Hematopoietic multipotent progenitor cell treated with erythropoietin and hydrocortisone succinate and interleukin-3 and kit ligand, for 15 days (in vitro differentiated cells): ENCODE results near the gene RNF44.

Experiments used
- DNase-seq: peaks from one replicate; pipeline ENCODE4 v3.0.0-alpha.2; 2015; ENCODE audit warnings: low spot score

The RNF44 gene

GRCh38 chr5:176536902-176537553 is at the start of gene RNF44:
RNF44 (minus strand) TSS chr5:176537402; CDS start chr5:176532472, 4,930 bp downstream.
- DNase-seq, result peak; percentile 96

GRCh38 chr5:176583076-176583475 is 45.9 kb upstream of the RNF44 start:
- no peak for DNase-seq

GRCh38 chr5:176581361-176581760 is 44.2 kb upstream of the RNF44 start:
- no peak for DNase-seq

GRCh38 chr5:176579323-176579722 is 42.1 kb upstream of the RNF44 start:
- no peak for DNase-seq

GRCh38 chr5:176578391-176578808 is 41.2 kb upstream of the RNF44 start:
- DNase-seq, result peak; percentile 16

- DNase-seq, result no peak
Observed at GRCh38 chr5:176577312-176578176, 40.3 kb upstream of the RNF44 start.

DNA sequence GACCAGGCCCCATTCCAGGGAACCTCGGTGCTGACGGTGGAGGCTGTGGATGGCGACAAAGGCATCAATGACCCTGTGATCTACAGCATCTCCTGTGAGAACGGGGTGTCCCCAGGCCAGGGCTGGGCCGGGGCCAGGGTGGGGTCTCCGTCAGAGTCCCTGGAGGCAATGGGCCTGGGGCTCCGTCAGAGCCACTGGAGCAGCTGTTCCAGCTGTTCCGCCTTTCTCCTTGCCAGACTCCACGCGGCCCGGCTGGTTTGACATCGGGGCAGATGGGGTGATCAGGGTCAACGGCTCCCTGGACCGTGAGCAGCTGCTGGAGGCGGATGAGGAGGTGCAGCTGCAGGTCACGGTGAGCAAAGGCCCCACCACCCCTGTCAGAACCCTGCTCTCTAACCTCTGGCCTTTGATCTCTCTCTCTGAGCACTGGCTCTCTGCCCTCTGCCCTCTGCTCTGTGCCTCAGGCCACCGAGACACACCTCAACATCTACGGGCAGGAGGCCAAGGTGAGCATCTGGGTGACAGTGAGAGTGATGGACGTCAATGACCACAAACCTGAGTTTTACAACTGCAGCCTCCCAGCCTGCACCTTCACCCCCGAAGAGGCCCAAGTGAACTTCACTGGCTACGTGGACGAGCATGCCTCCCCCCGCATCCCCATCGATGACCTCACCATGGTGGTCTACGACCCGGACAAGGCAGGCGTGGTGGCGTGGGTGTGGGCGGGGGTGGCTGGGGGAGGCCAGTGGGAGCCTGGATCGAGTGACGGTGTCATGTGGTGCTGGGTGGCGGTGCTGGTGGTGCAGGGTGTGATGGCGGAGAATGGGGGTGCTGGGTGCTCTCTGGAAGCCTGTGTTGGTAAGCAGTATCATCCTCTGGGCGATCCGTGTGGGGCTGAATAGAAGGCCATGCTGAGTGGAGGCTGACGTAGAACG is 38.6 kb upstream of the RNF44 start:
- no peak for DNase-seq

- DNase-seq, result no peak
Observed at GRCh38 chr5:176575066-176575465, 37.9 kb upstream of the RNF44 start.

DNA sequence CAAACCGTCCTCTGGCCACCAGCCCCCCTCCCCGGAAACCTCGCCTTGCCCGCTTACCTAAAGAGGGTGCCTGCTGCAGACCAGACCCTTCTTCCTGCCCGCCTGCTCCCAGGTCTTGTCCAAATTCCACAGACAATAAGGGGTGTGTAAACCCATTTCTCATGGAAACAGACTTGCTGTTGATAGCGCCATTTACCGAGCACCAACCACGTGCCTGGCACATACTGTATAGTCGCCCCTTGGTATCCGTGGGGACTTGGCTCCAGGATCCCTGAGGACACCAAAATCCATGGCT is 37.0 kb upstream of the RNF44 start:
- DNase-seq, result no peak

DNA sequence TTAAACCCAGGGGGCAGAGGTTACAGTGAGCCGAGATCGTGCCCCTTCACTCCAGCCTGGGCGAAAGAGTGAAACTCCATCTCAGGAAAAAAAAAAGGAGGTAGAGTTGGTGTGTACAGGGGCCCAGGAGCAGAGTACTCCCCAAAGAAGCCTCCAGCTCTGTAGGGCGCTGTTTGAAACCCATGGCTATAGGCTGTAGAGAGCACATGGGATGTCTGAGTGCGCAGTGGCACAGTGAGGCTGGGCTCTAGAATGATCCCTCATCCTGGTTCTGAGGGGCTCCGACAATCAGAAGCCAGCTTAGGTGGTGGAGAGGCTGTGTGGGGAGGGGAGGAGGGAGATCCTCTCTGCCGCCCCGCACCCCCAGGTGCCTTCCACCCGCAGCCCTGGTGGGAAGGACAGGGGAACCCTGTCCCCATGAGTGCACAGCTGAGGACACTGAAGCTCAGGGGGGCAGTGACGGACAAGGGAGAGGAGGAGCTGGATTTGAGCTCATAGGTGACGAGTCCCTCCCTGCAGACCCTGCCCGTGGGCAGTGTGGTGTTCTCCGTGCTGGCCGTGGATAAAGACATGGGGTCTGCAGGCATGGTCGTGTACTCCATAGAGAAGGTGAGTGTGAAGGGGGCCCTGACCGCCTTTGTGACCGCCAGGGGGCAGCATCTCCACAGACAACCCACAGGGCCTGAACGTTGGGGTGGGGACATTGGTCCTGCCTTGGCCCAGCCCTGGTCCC is 36.5 kb upstream of the RNF44 start:
- peak; percentile 72 for DNase-seq

DNA sequence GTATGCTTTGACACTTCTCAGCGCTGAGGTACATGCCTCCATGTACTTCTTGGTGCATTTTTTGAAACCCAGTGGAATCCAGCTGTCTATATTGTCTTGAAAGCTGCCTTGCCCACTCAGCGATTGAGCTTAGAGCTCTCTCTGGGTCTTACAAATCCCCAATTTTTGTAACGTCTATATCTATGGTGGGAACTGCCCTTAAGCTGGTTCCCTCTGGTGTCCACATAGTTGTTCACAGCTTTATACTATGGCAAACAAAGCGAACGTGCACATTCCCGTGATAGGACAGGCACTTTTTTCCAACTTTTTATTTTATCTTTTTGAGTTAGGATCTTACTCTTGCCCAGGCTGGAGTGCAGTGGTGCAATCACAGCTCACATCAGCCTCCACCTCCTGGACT is 32.8 kb upstream of the RNF44 start:
- no peak for DNase-seq

GRCh38 chr5:176568657-176569056 is 31.5 kb upstream of the RNF44 start:
- no peak for DNase-seq

GRCh38 chr5:176565760-176566288 is 28.6 kb upstream of the RNF44 start:
- no peak for DNase-seq

DNA sequence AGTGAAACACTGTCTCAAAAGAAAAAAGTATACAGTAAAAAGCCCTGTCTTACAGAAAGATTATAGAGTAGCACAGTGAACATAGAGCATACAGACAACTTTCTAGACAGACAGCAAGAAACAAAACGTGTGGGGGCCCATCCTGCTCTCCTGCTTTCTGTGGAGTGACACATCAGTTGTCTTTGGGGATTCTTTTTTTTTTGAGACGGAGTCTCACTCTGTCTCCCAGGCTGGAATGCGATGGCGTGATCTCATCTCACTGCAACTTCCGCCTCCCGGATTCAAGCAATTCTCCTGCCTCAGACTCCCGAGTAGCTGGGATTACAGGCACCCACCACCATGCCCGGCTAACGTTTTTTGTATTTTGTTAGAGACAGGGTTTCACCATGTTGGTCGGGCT is 26.8 kb upstream of the RNF44 start:
- no peak for DNase-seq

DNA sequence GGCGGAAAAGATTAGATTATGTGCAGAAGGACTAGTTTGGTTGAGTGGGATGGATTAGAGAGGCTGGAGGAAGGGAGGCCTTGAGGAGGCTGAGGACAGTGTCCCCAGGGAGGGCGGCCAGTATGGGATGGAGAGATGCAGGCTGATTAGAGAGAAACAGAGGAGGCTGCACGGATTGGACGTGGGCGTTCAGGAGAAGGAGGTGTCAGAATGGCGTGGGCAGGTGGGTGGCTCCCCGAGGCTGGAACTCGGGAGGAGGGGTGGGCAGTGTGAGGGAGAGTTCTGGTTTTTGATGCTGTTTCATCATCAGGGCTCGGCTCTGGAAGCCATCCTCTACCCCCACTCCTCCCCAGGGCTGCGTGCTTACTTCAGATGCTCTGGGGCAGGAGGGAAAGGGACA is 25.0 kb upstream of the RNF44 start:
- no peak for DNase-seq

- no peak for DNase-seq
Observed at GRCh38 chr5:176561259-176561658, 24.1 kb upstream of the RNF44 start.

DNA sequence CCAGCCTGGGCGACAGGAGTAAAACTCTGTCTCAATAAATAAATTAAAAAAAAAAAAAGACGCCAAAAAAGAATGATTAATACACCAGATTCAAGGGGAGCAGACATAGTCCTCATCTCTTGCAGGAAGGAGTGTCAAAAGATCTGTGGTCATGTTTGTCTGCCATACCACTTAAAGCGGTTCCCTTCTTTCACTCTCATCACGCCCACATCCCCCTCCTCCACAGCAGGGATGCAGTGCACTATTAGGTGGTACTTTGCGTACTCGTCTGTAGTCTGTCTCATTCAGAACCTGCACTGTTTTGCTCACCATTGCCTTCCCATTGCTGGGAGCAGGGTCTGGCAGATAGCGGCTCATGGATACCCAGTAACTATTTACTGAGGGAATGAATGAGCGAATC is 23.2 kb upstream of the RNF44 start:
- DNase-seq, result no peak

DNA sequence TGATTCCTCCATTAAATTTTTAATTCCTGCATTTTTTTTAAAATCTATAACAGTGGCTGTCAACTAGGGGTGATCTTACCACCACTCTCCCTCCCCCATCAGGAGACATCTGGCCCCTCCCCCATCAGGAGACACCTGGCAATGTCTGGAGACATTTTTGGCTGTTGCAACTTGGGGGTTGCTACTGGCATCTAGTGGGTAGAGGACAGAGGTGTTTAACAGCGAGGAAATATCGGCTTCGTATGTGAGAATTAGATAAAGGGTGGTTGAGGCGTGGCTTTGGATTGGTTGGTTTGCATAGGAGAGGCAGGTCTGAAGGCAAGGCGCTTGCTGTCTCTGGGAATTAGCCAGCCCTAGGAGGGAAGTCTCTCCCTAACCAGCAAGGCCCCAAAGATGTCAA is 22.5 kb upstream of the RNF44 start:
- peak; percentile 22 for DNase-seq

DNA sequence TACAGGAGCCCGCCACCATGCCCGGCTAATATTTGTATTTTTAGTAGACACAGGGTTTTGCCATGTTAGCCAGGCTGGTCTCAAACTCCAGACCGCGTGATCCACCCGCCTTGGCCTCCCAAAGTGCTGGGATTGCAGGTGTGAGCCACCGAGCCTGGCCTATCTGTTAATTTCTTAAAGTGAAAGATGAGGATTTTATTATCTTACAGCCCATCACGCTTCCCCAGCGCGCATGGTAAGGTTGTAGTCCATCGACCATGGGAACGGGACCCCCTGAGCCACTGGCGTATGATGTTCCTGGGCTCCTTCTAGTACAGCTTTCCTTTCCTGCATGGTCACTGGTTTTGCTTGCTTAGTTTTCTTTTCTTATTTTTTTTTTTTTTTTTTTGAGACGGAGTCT is 20.6 kb upstream of the RNF44 start:
- no peak for DNase-seq

- no peak for DNase-seq
Observed at GRCh38 chr5:176553260-176554085, 16.3 kb upstream of the RNF44 start.
